ENCODE results near the gene A4GALT. TPM values are rescaled to one million over a fixed set of nuclear protein-coding genes. Genes with fewer than 3 reads are reported as not detected.
A peak's percentile ranks its signal among the peaks of the same experiment; 100 is the strongest.

Gene A4GALT
- total RNA-seq, 1 donor from 2014 or later = 16.5 TPM

GRCh38 chr22:42649246-42650099 is 71.2 kb downstream of the A4GALT start, which contains the start of gene CYB5R3:
Gene CYB5R3, minus strand, starts transcription at chr22:42649392. Its CDS starts 77 bp downstream, at chr22:42649315.
- DNase-seq (ENCODE audit: low read depth, low spot score) = peak; percentile 39

DNA sequence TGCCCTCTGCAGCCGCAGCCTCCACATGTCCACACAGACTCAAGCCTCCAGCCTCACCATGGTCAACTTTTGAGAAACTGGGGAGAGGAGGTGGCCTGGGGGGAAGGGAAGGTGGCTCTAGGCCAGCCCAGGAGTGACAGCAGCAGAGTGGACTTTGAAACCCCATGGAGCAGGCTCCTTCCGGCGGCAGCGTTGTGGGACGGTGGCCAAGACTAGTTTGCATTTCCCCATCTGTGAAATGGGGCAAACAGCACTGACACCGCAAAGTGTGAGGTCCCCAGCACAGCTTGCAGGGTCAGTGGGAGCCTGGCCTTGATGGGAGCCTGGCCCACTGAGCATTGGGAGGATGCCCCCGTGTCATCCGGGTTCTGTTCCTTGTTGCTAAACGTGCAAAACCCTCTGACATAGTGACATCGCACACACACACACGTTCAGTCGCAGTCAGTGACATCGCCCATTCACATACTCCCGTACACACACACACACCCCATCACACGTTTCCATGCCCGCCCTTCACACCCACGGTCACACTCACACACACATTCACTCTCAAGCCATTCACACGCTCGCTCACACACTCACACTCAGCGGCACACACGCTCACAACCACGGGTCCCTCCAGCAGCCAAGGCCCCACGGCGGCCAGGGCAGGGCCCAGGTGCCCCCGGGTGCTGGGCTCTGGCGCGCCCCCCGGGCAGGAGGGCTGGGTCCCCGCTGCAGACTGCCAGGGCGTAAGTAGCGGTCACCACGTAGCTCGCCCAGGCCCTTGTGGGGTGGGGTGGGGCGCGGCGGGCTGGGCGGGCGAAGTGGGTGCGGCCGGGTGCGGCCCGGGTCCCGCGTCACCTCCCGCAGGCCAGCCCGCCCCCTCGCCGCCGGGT is 72.1 kb downstream of the A4GALT start:
- DNase-seq (ENCODE audit: low read depth, low spot score) = no peak

DNA sequence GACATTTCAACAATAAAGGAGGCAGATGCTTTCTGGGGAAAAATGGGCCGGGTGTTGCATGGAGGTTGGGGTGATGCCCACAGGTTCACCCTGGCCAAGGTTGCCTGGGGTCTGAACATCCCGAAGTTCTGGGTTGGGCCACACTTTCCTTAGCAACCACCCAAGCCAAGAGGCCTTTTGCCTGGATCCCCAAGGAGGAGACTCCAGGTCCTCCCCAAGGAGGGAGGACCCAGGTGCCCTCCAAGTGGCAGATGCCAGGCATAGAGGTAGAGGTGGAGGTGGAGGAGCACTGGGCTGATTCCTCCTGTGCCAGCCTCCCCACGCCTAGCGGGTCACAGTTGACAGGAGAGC is 72.7 kb downstream of the A4GALT start:
- DNase-seq (ENCODE audit: low read depth, low spot score) = no peak

DNA sequence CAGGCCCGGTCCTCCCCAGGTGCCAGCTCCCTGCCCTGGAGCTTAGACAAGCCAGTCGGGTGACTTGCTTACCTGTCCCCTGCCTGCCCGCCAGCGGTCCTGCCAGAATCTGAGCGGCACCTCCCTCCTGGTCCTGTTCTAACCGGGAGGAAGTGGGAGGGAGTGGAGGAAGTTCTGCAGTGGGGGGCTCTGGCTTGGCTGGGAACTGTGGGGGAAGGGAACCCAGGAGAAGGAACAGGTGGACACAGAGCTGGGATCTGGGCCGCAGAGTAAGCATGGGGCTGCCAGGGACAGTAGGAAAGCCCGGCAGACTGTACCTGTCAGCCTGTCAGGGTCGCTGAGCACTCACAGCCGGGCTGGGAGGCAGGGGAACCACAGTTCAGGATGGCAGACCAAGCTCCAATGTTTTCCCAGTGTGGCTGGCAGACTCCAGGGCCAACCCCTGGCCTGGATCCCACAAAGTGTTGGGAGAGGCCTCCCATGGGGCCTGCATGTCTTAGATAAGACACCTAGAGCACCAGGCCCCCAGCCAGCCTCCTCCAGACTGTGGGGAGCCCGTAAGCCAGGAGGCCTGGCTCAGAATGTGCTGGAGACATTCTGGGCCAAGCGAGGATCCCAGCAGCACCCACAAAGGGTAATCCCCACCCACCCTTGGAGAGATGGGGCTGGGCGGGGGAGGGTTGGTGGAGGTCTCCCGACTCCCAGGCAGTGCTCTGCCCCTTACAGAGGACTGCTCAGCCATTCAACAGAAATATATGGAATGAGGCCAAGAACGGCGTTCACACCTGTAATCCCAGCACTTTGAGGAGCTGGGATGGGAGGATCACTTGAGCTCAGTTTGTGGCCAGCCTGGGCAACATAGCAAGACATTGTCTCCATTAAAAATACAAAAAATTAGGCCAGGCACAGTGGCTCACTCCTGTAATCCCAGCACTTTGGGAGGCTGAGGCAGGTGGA is 73.8 kb downstream of the A4GALT start:
- DNase-seq (ENCODE audit: low read depth, low spot score) = no peak

- no peak for DNase-seq (ENCODE audit: low read depth, low spot score)
These were observed 74.6 kb downstream of the A4GALT start for GRCh38 chr22:42645938-42646568.

- no peak for DNase-seq (ENCODE audit: low read depth, low spot score)
These were observed 75.2 kb downstream of the A4GALT start for GRCh38 chr22:42645341-42645937.

- DNase-seq (ENCODE audit: low read depth, low spot score) = peak; percentile 46
These were observed 76.0 kb downstream of the A4GALT start for GRCh38 chr22:42644422-42645340.

DNA sequence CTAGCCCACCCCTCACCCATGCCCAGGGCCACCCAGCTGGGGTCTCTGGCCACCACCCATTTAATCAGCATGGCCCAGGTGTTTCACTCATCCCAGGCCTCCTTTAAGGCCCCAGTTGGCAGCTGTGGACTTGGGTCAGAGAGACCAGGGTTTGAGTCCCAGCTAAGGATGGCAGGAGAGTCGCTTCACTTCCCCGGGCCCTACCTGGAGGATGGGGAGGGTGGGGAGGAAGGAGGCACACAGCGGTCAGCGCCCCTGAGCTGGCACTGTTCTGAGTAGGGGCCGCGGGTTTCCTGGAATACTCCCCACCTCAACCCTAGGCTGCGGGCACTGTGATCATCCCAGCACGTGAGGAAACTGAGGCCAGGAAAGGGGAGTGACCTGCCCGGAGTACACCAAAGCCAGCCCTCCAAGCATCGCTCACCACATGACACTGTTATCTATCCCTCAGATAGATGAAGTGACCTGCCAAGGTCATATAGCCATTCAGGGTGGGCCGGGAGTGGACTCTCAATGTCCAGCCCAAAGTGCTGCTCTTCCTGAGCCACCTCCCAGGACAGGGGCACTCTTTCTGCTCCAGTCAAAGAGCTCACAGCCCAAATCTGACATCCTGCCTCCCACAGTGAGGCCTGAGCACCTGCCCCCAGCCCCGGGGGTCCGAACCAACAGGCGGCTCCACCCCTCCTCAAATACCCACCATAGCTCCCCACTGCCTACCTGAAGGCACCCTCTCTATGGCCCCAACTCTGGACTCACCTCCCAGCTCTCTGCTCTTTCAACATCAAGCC is 76.8 kb downstream of the A4GALT start:
- DNase-seq (ENCODE audit: low read depth, low spot score) = no peak

DNA sequence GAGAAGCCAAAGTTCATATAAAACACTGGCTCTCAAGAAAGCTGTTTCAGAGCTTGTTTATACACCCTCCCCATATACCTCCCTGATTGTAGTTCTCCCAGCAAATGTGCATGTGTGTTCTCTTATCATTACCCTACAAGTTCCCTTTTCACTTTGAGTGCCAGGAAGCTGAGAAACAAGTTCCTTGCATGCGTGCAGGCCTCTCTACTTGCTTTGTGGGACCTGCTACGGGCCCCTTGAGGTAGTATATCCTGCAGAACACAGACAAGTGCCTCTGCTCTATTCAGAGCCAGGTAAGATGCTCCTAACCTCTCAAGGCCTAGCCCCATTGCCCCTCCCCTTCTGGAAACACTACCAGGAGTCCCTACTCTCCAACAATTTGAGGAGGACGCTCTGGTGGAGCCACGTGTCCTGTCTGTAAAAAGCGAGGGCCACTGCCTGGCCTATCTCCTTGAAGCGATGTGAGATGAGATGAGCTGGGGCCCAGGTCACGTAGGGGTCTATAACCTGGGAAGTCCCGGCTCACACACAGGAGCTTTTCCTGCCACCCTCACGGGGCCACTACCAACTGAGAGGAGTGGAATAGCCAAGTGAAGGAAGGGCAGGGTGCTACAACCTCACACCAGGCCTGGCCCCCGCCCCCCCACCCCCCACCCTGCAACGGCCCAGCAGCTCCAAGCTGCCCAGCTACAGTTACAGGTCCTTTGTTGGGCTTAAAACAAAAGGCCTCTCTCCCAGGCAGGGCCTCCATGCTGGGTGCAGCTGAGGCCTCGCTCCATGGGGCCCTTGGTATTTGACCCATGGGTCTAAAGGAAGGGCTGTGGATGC is 77.7 kb downstream of the A4GALT start:
- DNase-seq (ENCODE audit: low read depth, low spot score) = no peak

Other genes with a start within 250 kb of the A4GALT start
- gene RRP7A, start 201.1 kb downstream of the A4GALT start, total RNA-seq = 52.4 and 54.9 TPM in 2 replicates
- 1.7 and 3.4 TPM in 2 replicates for gene SERHL2, start 166.9 kb downstream of the A4GALT start, total RNA-seq
- 28.9 and 38.7 TPM in 2 replicates for gene POLDIP3, start 106.0 kb downstream of the A4GALT start, total RNA-seq
- gene ATP5MGL, start 80.3 kb downstream of the A4GALT start, total RNA-seq = 0.13 and 0.46 TPM in 2 replicates
- gene CYB5R3, start 71.5 kb downstream of the A4GALT start, total RNA-seq = 44.2 and 46.1 TPM in 2 replicates
- gene ARFGAP3, start 136.4 kb upstream of the A4GALT start, total RNA-seq = 59.6 and 60.3 TPM in 2 replicates